Measurements from ENCODE around the gene CDK18.

GRCh38 chr1:205570796-205571537 is 66.5 kb downstream of the CDK18 start:
- TF ChIP-seq EZH2 (IDR thresholded peaks at IDR 0.05; ENCODE audit: low read depth, low read length, severe bottlenecking) (no peak), POLR2AphosphoS5 (IDR thresholded peaks at IDR 0.05; ENCODE audit: low read depth, low read length) (no peak), CTCF (IDR thresholded peaks at IDR 0.05; ENCODE audit: control extremely low read depth in 1 of 3, insufficient read depth in 1 of 3, low read depth in 1 of 3, low read length in 3 of 3) (no peak), NRF1 (IDR thresholded peaks at IDR 0.05; ENCODE audit: low read depth, low read length) (no peak), EGR1 (IDR thresholded peaks at IDR 0.05; ENCODE audit: borderline replicate concordance, low read depth, low read length) (no peak), TCF12 (IDR thresholded peaks at IDR 0.05; ENCODE audit: low read depth, low read length) (no peak), HDAC6 (IDR thresholded peaks at IDR 0.05; ENCODE audit: low read depth, low read length) (no peak)
- TF ChIP-seq, protein P1, sequence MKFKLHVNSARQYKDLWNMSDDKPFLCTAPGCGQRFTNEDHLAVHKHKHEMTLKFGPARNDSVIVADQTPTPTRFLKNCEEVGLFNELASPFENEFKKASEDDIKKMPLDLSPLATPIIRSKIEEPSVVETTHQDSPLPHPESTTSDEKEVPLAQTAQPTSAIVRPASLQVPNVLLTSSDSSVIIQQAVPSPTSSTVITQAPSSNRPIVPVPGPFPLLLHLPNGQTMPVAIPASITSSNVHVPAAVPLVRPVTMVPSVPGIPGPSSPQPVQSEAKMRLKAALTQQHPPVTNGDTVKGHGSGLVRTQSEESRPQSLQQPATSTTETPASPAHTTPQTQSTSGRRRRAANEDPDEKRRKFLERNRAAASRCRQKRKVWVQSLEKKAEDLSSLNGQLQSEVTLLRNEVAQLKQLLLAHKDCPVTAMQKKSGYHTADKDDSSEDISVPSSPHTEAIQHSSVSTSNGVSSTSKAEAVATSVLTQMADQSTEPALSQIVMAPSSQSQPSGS (IDR thresholded peaks at IDR 0.05; ENCODE audit: low read length) = no peak
